WTC11 (cell line): Measurements from ENCODE around the gene PGM2L1. TPM values are rescaled to one million over a fixed set of nuclear protein-coding genes. Genes with fewer than 3 reads are reported as not detected.

Source experiments
- ATAC-seq: fragments of 200-7000 bp; cut with Tn5 transposase; 2 replicates; pipeline ENCODE4 v1.10.0; 2021; ENCODE audit warnings: mild to moderate bottlenecking, moderate library complexity
- CTCF ChIA-PET: fragments of 300-600 bp; sonication (Branson Sonifier 250); formaldehyde crosslinking; loops from one replicate; lab custom pipeline; 2021; ENCODE audit warnings: antibody characterized with exemption; lab: Charles Lee
- POLR2A ChIA-PET: fragments of 350-600 bp; sonication (Branson Sonifier 250); formaldehyde crosslinking; loops from one replicate; lab custom pipeline; 2021; ENCODE audit warnings: antibody characterized with exemption; lab: Charles Lee
- DNase-seq: peaks from one replicate; pipeline ENCODE4 v3.0.0; 2021; ENCODE audit warnings: low spot score
- H3K27ac Mint-ChIP-seq: 2 replicates; pipeline ENCODE4 v1.8.0; 2021; ENCODE audit warnings: mixed read lengths
- H3K27me3 Mint-ChIP-seq: 2 replicates; pipeline ENCODE4 v1.8.0; 2021; ENCODE audit warnings: low read depth, mild to moderate bottlenecking, moderate library complexity, mixed read lengths
- H3K36me3 Mint-ChIP-seq: 2 replicates; pipeline ENCODE4 v1.8.0; 2021; ENCODE audit warnings: mixed read lengths
- H3K4me1 Mint-ChIP-seq: 2 replicates; pipeline ENCODE4 v1.8.0; 2022; ENCODE audit warnings: mixed read lengths
- H3K4me3 Mint-ChIP-seq: 2 replicates; pipeline ENCODE4 v1.8.0; 2021; ENCODE audit warnings: mild to moderate bottlenecking, moderate library complexity, mixed read lengths
- H3K9me3 Mint-ChIP-seq: 2 replicates; pipeline ENCODE4 v1.8.0; 2021; ENCODE audit warnings: mixed read lengths
- CREM ChIP-seq: sonication (generic); formaldehyde crosslinking; IDR thresholded peaks from 2 replicates; pipeline ENCODE4 v1.8.1; 2022; ENCODE audit warnings: mild to moderate bottlenecking, missing genetic modification reagents, moderate library complexity
- NFYB ChIP-seq: sonication (generic); formaldehyde crosslinking; conservative IDR thresholded peaks from 2 replicates; pipeline ENCODE4 v1.8.0; 2022; ENCODE audit warnings: low read depth, missing genetic modification reagents
- OVOL2 ChIP-seq: fragments of 250-450 bp; sonication (Bioruptor Pico); IDR thresholded peaks from 2 replicates; pipeline ENCODE4 v1.9.0; 2021; ENCODE audit warnings: mild to moderate bottlenecking, borderline replicate concordance
- RELA ChIP-seq: sonication (generic); formaldehyde crosslinking; IDR thresholded peaks from 2 replicates; pipeline ENCODE4 v1.8.1; 2022; ENCODE audit warnings: missing genetic modification reagents, mild to moderate bottlenecking, borderline replicate concordance
- RORB ChIP-seq: fragments of 250-450 bp; sonication (Bioruptor Pico); IDR thresholded peaks from 2 replicates; pipeline ENCODE4 v1.9.0; 2021; ENCODE audit warnings: mild to moderate bottlenecking
- ZBTB21 ChIP-seq: sonication (generic); formaldehyde crosslinking; IDR thresholded peaks from 2 replicates; pipeline ENCODE4 v1.8.1; 2023; ENCODE audit warnings: mild to moderate bottlenecking, missing genetic modification reagents, borderline replicate concordance
- ZNF138 ChIP-seq: sonication (generic); formaldehyde crosslinking; conservative IDR thresholded peaks from 2 replicates; pipeline ENCODE4 v1.8.1; 2022; ENCODE audit warnings: mild to moderate bottlenecking, moderate library complexity, missing genetic modification reagents
- ZNF219 ChIP-seq: sonication (generic); formaldehyde crosslinking; IDR thresholded peaks from 2 replicates; pipeline ENCODE4 v1.8.0; 2023; ENCODE audit warnings: missing genetic modification reagents, mild to moderate bottlenecking, borderline replicate concordance
- ZNF416 ChIP-seq: fragments of 250-450 bp; sonication (Bioruptor Pico); IDR thresholded peaks from 2 replicates; pipeline ENCODE4 v1.9.0; 2021; ENCODE audit warnings: mild to moderate bottlenecking, inconsistent platforms
- ZNF423 ChIP-seq: fragments of 250-450 bp; sonication (Bioruptor Pico); IDR thresholded peaks from 2 replicates; pipeline ENCODE4 v2.1.2; 2022; ENCODE audit warnings: mild to moderate bottlenecking, moderate library complexity
- total RNA-seq: library from RNA; stranded (reverse); gene quantifications from 3 replicates; pipeline ENCODE4 v1.2.3, GENCODE V29; 2021
- TF ChIP-seq, protein P1 (sequence below): sonication (generic); formaldehyde crosslinking; IDR thresholded peaks from 2 replicates; pipeline ENCODE4 v1.8.1; 2023; ENCODE audit warnings: mild to moderate bottlenecking, missing genetic modification reagents, borderline replicate concordance
- TF ChIP-seq, protein P2 (sequence below): sonication (generic); formaldehyde crosslinking; IDR thresholded peaks from 2 replicates; pipeline ENCODE4 v1.8.1; 2023; ENCODE audit warnings: mild to moderate bottlenecking, missing genetic modification reagents, moderate library complexity
- TF ChIP-seq, protein P3 (sequence below): sonication (generic); formaldehyde crosslinking; IDR thresholded peaks from 2 replicates; pipeline ENCODE4 v1.8.0; 2022; ENCODE audit warnings: mild to moderate bottlenecking, missing genetic modification reagents
- TF ChIP-seq, protein P4 (sequence below): fragments of 250-450 bp; sonication (Bioruptor Pico); IDR thresholded peaks from 2 replicates; pipeline ENCODE4 v1.9.0; 2021; ENCODE audit warnings: moderate library complexity, mild to moderate bottlenecking, inconsistent platforms, borderline replicate concordance
- TF ChIP-seq, protein P5 (sequence below): sonication (generic); formaldehyde crosslinking; IDR thresholded peaks from 2 replicates; pipeline ENCODE4 v1.8.1; 2022; ENCODE audit warnings: low read depth, mild to moderate bottlenecking, moderate library complexity, missing genetic modification reagents, borderline replicate concordance
- TF ChIP-seq, protein P6 (sequence below): sonication (generic); formaldehyde crosslinking; IDR thresholded peaks from 2 replicates; pipeline ENCODE4 v1.8.1; 2023; ENCODE audit warnings: mild to moderate bottlenecking, moderate library complexity, missing genetic modification reagents
- TF ChIP-seq, protein P7 (sequence below): fragments of 250-450 bp; sonication (Bioruptor Pico); IDR thresholded peaks from 2 replicates; pipeline ENCODE4 v2.1.2; 2022; ENCODE audit warnings: mild to moderate bottlenecking, moderate library complexity
- TF ChIP-seq, protein P8 (sequence below): sonication (generic); formaldehyde crosslinking; IDR thresholded peaks from 2 replicates; pipeline ENCODE4 v1.8.1; 2023; ENCODE audit warnings: mild to moderate bottlenecking, missing genetic modification reagents

The PGM2L1 gene
- total RNA-seq, 1 experiment from 2014 or later, result 34.1 TPM

DNA sequence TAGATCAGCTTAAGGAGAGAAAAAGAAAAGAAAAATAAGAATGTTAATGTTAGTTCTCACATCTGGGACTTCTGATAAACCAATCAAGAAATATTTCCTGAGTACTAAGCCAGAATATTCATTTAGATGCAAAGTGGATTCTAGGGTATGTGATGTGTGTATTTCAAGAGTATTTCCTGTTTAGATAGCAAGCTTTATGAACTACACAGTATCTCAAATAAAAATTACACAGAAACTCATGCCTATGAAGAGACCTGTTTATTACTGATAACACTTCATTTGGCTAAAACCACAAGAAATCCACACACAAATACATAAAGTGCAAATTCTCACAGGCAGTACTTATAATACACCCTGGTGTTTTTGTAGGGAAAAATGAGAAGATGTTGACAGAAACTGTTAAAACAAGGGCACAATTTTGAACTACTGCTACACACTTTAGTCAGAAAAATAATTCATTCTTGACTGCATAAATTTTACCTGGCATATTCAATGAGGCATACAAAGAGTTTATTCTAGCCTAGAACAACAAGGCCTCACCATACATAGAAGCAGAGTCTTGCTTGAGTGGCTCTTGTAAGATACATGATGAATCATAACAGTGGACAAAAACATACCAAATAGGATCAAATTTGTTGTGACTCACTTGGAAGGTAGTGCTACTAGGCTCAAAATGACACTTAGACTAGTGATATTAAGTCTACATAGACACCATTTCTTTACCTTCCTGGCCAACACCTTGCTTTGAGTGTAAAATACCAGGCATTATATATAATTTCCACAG is 68.0 kb downstream of the PGM2L1 start (continued):
- no peak for TF ChIP-seq ZBTB21 (CRISPR knock-in tag)
- TF ChIP-seq NFYB (CRISPR knock-in tag), result no peak
- no peak for TF ChIP-seq ZNF423 (CRISPR knock-in tag)
- no peak for TF ChIP-seq CREM
- TF ChIP-seq ZNF416 (CRISPR knock-in tag), result no peak
- TF ChIP-seq, protein P1, sequence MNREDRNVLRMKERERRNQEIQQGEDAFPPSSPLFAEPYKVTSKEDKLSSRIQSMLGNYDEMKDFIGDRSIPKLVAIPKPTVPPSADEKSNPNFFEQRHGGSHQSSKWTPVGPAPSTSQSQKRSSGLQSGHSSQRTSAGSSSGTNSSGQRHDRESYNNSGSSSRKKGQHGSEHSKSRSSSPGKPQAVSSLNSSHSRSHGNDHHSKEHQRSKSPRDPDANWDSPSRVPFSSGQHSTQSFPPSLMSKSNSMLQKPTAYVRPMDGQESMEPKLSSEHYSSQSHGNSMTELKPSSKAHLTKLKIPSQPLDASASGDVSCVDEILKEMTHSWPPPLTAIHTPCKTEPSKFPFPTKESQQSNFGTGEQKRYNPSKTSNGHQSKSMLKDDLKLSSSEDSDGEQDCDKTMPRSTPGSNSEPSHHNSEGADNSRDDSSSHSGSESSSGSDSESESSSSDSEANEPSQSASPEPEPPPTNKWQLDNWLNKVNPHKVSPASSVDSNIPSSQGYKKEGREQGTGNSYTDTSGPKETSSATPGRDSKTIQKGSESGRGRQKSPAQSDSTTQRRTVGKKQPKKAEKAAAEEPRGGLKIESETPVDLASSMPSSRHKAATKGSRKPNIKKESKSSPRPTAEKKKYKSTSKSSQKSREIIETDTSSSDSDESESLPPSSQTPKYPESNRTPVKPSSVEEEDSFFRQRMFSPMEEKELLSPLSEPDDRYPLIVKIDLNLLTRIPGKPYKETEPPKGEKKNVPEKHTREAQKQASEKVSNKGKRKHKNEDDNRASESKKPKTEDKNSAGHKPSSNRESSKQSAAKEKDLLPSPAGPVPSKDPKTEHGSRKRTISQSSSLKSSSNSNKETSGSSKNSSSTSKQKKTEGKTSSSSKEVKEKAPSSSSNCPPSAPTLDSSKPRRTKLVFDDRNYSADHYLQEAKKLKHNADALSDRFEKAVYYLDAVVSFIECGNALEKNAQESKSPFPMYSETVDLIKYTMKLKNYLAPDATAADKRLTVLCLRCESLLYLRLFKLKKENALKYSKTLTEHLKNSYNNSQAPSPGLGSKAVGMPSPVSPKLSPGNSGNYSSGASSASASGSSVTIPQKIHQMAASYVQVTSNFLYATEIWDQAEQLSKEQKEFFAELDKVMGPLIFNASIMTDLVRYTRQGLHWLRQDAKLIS (CRISPR knock-in tag), result no peak
- TF ChIP-seq, all 79 proteins: peak for 0

DNA sequence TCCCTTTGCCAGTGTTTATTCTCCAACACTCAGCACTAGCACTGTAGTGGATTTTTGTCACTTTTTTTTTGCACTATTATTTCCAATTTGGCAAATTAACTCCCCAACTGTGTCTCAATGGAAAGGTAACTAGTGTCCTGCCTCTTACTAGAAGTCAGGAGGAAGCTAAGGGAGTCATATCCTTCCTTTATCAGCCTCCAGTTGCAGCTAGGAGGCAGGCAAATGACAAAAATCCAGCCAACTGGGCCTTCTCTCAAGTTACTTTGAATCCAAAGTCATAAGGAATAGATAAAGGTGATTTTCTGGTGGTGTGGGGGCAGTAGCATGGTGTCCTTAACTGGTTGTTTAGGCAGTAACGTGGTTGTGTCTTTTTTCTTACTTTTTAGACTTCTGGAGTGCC is 71.2 kb downstream of the PGM2L1 start:
- Mint-ChIP-seq H3K9me3 (peaks cover 6% of the 10 kb centered on the region), H3K4me1 (peaks cover 5% of the 10 kb centered on the region; the same call in 1 of the 2 replicates), H3K27me3 (no peaks in the 10 kb centered on the region; the same call in 1 of the 2 replicates), H3K36me3 (peaks cover 12% of the 10 kb centered on the region), H3K27ac (no peak overlapping the region), H3K4me3 (no peak overlapping the region)
- POLR2A ChIA-PET, result no interaction called here
- CTCF ChIA-PET, result interaction anchor here (2.0 kb wide), 1 partner anchor 122 kb away, joined by 11 read pairs; no protein-coding TSS in a partner anchor
- TF ChIP-seq, protein P2, sequence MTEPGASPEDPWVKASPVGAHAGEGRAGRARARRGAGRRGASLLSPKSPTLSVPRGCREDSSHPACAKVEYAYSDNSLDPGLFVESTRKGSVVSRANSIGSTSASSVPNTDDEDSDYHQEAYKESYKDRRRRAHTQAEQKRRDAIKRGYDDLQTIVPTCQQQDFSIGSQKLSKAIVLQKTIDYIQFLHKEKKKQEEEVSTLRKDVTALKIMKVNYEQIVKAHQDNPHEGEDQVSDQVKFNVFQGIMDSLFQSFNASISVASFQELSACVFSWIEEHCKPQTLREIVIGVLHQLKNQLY (CRISPR knock-in tag), result no peak
- TF ChIP-seq ZNF219 (no peak), RELA (no peak), NFYB (CRISPR knock-in tag) (no peak), OVOL2 (CRISPR knock-in tag) (no peak), RORB (CRISPR knock-in tag) (no peak), ZNF138 (no peak)
- TF ChIP-seq, protein P3, sequence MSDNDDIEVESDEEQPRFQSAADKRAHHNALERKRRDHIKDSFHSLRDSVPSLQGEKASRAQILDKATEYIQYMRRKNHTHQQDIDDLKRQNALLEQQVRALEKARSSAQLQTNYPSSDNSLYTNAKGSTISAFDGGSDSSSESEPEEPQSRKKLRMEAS (CRISPR knock-in tag), result no peak
- TF ChIP-seq, protein P4, sequence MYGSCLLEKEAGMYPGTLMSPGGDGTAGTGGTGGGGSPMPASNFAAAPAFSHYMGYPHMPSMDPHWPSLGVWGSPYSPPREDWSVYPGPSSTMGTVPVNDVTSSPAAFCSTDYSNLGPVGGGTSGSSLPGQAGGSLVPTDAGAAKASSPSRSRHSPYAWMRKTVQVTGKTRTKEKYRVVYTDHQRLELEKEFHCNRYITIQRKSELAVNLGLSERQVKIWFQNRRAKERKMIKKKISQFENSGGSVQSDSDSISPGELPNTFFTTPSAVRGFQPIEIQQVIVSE (CRISPR knock-in tag), result no peak
- TF ChIP-seq, protein P5, sequence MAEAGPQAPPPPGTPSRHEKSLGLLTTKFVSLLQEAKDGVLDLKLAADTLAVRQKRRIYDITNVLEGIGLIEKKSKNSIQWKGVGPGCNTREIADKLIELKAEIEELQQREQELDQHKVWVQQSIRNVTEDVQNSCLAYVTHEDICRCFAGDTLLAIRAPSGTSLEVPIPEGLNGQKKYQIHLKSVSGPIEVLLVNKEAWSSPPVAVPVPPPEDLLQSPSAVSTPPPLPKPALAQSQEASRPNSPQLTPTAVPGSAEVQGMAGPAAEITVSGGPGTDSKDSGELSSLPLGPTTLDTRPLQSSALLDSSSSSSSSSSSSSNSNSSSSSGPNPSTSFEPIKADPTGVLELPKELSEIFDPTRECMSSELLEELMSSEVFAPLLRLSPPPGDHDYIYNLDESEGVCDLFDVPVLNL (CRISPR knock-in tag), result no peak
- TF ChIP-seq, protein P6, sequence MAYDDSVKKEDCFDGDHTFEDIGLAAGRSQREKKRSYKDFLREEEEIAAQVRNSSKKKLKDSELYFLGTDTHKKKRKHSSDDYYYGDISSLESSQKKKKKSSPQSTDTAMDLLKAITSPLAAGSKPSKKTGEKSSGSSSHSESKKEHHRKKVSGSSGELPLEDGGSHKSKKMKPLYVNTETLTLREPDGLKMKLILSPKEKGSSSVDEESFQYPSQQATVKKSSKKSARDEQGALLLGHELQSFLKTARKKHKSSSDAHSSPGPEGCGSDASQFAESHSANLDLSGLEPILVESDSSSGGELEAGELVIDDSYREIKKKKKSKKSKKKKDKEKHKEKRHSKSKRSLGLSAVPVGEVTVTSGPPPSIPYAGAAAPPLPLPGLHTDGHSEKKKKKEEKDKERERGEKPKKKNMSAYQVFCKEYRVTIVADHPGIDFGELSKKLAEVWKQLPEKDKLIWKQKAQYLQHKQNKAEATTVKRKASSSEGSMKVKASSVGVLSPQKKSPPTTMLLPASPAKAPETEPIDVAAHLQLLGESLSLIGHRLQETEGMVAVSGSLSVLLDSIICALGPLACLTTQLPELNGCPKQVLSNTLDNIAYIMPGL (CRISPR knock-in tag), result no peak
- TF ChIP-seq, protein P7, sequence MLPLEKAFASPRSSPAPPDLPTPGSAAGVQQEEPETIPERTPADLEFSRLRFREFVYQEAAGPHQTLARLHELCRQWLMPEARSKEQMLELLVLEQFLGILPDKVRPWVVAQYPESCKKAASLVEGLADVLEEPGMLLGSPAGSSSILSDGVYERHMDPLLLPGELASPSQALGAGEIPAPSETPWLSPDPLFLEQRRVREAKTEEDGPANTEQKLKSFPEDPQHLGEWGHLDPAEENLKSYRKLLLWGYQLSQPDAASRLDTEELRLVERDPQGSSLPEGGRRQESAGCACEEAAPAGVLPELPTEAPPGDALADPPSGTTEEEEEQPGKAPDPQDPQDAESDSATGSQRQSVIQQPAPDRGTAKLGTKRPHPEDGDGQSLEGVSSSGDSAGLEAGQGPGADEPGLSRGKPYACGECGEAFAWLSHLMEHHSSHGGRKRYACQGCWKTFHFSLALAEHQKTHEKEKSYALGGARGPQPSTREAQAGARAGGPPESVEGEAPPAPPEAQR (CRISPR knock-in tag), result no peak
- TF ChIP-seq, protein P8, sequence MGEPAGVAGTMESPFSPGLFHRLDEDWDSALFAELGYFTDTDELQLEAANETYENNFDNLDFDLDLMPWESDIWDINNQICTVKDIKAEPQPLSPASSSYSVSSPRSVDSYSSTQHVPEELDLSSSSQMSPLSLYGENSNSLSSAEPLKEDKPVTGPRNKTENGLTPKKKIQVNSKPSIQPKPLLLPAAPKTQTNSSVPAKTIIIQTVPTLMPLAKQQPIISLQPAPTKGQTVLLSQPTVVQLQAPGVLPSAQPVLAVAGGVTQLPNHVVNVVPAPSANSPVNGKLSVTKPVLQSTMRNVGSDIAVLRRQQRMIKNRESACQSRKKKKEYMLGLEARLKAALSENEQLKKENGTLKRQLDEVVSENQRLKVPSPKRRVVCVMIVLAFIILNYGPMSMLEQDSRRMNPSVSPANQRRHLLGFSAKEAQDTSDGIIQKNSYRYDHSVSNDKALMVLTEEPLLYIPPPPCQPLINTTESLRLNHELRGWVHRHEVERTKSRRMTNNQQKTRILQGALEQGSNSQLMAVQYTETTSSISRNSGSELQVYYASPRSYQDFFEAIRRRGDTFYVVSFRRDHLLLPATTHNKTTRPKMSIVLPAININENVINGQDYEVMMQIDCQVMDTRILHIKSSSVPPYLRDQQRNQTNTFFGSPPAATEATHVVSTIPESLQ (CRISPR knock-in tag), result no peak
- DNase-seq, result no peak
- ATAC-seq, result no peak
